ENCODE results near the gene ADGRE1.

DNA sequence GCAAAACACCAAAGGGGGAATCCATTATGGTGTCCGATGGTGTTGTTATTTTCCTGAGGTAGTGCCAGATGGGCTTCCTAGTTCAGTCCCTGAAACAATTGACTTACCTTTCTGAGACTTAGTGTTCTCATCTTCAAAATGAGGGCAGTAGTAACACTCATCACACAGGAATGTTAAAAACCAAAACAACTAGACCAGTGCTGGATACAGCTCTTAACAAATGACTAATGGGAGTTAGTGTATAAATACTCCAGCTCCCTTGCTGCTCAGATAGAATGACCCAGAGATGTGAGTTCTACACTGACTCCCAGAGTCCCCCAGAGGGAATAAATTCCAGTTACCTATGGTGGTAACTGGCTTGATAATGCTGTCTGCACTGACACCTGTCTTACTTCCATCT is 84.0 kb downstream of the ADGRE1 start:
- TF ChIP-seq CTCF (conservative IDR thresholded peaks at IDR 0.05; ENCODE audit: low read length) = no peak
- TF ChIP-seq EZH2phosphoT487 (IDR thresholded peaks at IDR 0.05; ENCODE audit: borderline replicate concordance, low read depth, low read length) = no peak

All from OCI-LY7 (cell line).